Psoas muscle (tissue), 8 donors: ENCODE data around the gene FGGY. TPM values are rescaled to one million over a fixed set of nuclear protein-coding genes. Genes with fewer than 3 reads are reported as not detected.

ENCODE experiments used
- ATAC-seq, 4 donors: fragments of 200-7000 bp; cut with Tn5 transposase; one replicate each; pipeline ENCODE4 v1.9.1; 2020; ENCODE audit warnings: moderate library complexity in 3 of 4, mild to moderate bottlenecking in 2 of 4
- DNase-seq, 2 donors: peaks; one replicate each; pipeline ENCODE4 v3.0.0-alpha.2; 2020
- H3K27ac ChIP-seq: fragments of 200-600 bp; one replicate; pipeline ENCODE4 v1.8.0; 2022
- H3K27me3 ChIP-seq, 3 donors: fragments of 200-600 bp in 1 of 3; one replicate each; pipeline versions ENCODE4 v1.6.1 to v1.8.0; 2013 to 2022; ENCODE audit warnings: low read length in 2 of 3, mild to moderate bottlenecking in 2 of 3, moderate library complexity in 1 of 3; ENCODE audit not compliant: insufficient read depth in 3 of 3
- H3K36me3 ChIP-seq, 2 donors: fragments of 200-600 bp in 1 of 2; one replicate each; pipeline versions ENCODE4 v1.6.1 to v1.8.0; 2013 to 2022; ENCODE audit warnings: low read depth in 1 of 2, mild to moderate bottlenecking in 1 of 2, moderate library complexity in 1 of 2; ENCODE audit not compliant: insufficient read depth in 1 of 2
- H3K4me1 ChIP-seq: fragments of 200-600 bp; one replicate; pipeline ENCODE4 v1.8.0; 2022
- H3K4me3 ChIP-seq: fragments of 200-600 bp; one replicate; pipeline ENCODE4 v1.8.0; 2022; ENCODE audit warnings: mild to moderate bottlenecking
- H3K9me3 ChIP-seq: fragments of 200-600 bp; one replicate; pipeline ENCODE4 v1.8.0; 2022
- CTCF ChIP-seq: fragments of 200-600 bp; IDR thresholded peaks from one replicate; pipeline ENCODE4 v1.8.0; 2022; ENCODE audit warnings: antibody characterized with exemption
- WGBS, 3 donors: extraction: QIAGEN DNeasy Blood & Tissue Kit; methylation state at CpG; one replicate each; pipeline versions ENCODE4 v1.1.6 to v1.1.7; 2013; 5-methylcytosine and 5-hydroxymethylcytosine counted together
- intact Hi-C, 2 donors: fragments of 100-400 bp; cut with DNase I; formaldehyde crosslinking; loops; one replicate each; pipeline versions ENCODE4 v1.11.0 to v1.14.2; 2022
- polyA plus RNA-seq, 3 donors: library from polyadenylated mRNA; stranded (reverse); fragments of 200-250 nt; gene quantifications; one replicate each; pipeline ENCODE4 v1.2.3, GENCODE V29; 2013
- total RNA-seq, 4 donors: library from RNA; stranded (reverse); fragmentation: NEBNext Ultra II Directional in 2 of 4; extraction: Animal tissue kit (Norgen Biotek cat#: 25700) in 2 of 4; gene quantifications; one replicate each; pipeline versions ENCODE4 v1.2.1 to v1.2.4, GENCODE V29; 2021 to 2023
- donor health status: healthy with polysubstance abuse.
- donor health status: DM: no; HTN: no; CAD: no; lungs with moderate emphysema.
- donor health status: Bipolar disorder and iron deficiency.
- donor health status: healthy.
- donor health status: DM: yes; HTN: yes; CAD: no.
- donor health status: DM: no; HTN: no; CAD: no.
- donor health status: DM: no; HTN: no; CAD: no.
- donor health status: DM: yes; HTN: yes; CAD: no.

FGGY gene
- total and polyA plus RNA-seq, 7 donors: 11.9 to 72.2 (median 46.5) TPM

GRCh38 chr1:59512702-59513101 is 215.8 kb downstream of the FGGY start:
- DNase-seq (no peak), ATAC-seq (no peak)
- peaks cover 31% of the 10 kb centered on the region for H3K4me1 ChIP-seq
- no peak overlapping the region for H3K4me3 ChIP-seq
- intact Hi-C loops: no loop called here
- 65 to 82% (median 74%) methylated on average over 1 of the region's 1 CpG for whole genome bisulfite sequencing, 3 donors
- TF ChIP-seq CTCF: no peak
- no peaks in the 10 kb centered on the region for H3K27me3 ChIP-seq
- no peak overlapping the region for H3K27ac ChIP-seq
- H3K36me3 ChIP-seq: peaks cover 0 to 11% of the 10 kb centered on the region in 2 donors
- no peaks in the 10 kb centered on the region for H3K9me3 ChIP-seq

GRCh38 chr1:59514061-59514909 is 217.4 kb downstream of the FGGY start:
- peaks cover 16% of the 10 kb centered on the region for H3K4me1 ChIP-seq
- DNase-seq (no peak), ATAC-seq (peak; percentile 60 to 70 (median 64))
- H3K27me3 ChIP-seq: no peaks in the 10 kb centered on the region
- WGBS, 3 donors: 69 to 87% (median 75%) methylated on average over 11 of the region's 11 CpGs
- H3K27ac ChIP-seq: peak overlapping the region; percentile 68
- H3K4me3 ChIP-seq: peak overlapping the region; percentile 24
- peaks cover 3 to 11% of the 10 kb centered on the region in 2 donors for H3K36me3 ChIP-seq
- no peaks in the 10 kb centered on the region for H3K9me3 ChIP-seq
- intact Hi-C loops: no loop called here
- TF ChIP-seq CTCF: no peak

- Histone ChIP-seq H3K4me1 (peaks cover 34% of the 10 kb centered on the region), H3K36me3 (peaks cover 3 to 11% of the 10 kb centered on the region in 2 donors), H3K4me3 (no peak overlapping the region), H3K27me3 (no peaks in the 10 kb centered on the region), H3K27ac (no peak overlapping the region), H3K9me3 (no peaks in the 10 kb centered on the region)
- intact Hi-C loops: loop anchor here in 1 of 2 donors (5.0 kb wide), 1 partner anchor 105 kb away; no protein-coding TSS in a partner anchor
- no peak for TF ChIP-seq CTCF
- DNase-seq: no peak
- ATAC-seq: no peak
These were observed 220.0 kb downstream of the FGGY start for GRCh38 chr1:59516881-59517280.

GRCh38 chr1:59520194-59520593 is 223.3 kb downstream of the FGGY start:
- Histone ChIP-seq H3K4me1 (peaks cover 34% of the 10 kb centered on the region), H3K36me3 (peaks cover 0 to 3% of the 10 kb centered on the region in 2 donors), H3K9me3 (no peaks in the 10 kb centered on the region), H3K27me3 (no peaks in the 10 kb centered on the region), H3K4me3 (no peak overlapping the region), H3K27ac (peak overlapping the region; percentile 86)
- WGBS, 3 donors: 30 to 44% (median 37%) methylated on average over 3 of the region's 3 CpGs
- DNase-seq: peak in 1 of 2 donors; percentile 58
- intact Hi-C loops: loop anchor here (5.0 to 10.0 kb wide), 3 partner anchors 77 to 177 kb away; no protein-coding TSS in a partner anchor
- no peak for TF ChIP-seq CTCF
- peak in 2 of 4 donors; percentile 43 to 45 for ATAC-seq
